AG09309 (cell line): Measurements from ENCODE around the gene TDRD7.
A peak's percentile ranks its signal among the peaks of the same experiment; 100 is the strongest.

Source experiments
- DNase-seq: peaks from one replicate; pipeline ENCODE4 v3.0.0-alpha.2; 2010; ENCODE audit warnings: low read depth
- H3K4me3 ChIP-seq: 2 replicates; pipeline ENCODE4 v1.5.1; 2011; ENCODE audit warnings: mild to moderate bottlenecking, low read depth, low read length, moderate library complexity; ENCODE audit not compliant: control insufficient read depth
- CTCF ChIP-seq: IDR thresholded peaks from 2 replicates; pipeline ENCODE4 v1.5.1; 2011; ENCODE audit warnings: mild to moderate bottlenecking, low read depth, low read length, inconsistent platforms; ENCODE audit not compliant: insufficient read depth, control insufficient read depth; ENCODE audit errors: missing control alignments

The TDRD7 gene

GRCh38 chr9:97525451-97525850, 113.6 kb downstream of the TDRD7 start:
- H3K4me3 ChIP-seq, result no peak overlapping the region
- TF ChIP-seq CTCF, result no peak
- peak; percentile 41 for DNase-seq

- TF ChIP-seq CTCF, result no peak
- DNase-seq, result no peak
- H3K4me3 ChIP-seq, result no peak overlapping the region
Measured at GRCh38 chr9:97526895-97527575, 115.1 kb downstream of the TDRD7 start.

GRCh38 chr9:97527626-97528528, 116.0 kb downstream of the TDRD7 start:
- DNase-seq, result no peak
- no peak for TF ChIP-seq CTCF
- H3K4me3 ChIP-seq, result no peak overlapping the region

GRCh38 chr9:97528529-97529230, 116.8 kb downstream of the TDRD7 start:
- no peak overlapping the region for H3K4me3 ChIP-seq
- TF ChIP-seq CTCF, result no peak
- DNase-seq, result no peak

GRCh38 chr9:97529363-97530076, 117.6 kb downstream of the TDRD7 start:
- no peak for TF ChIP-seq CTCF
- no peak overlapping the region for H3K4me3 ChIP-seq
- no peak for DNase-seq

GRCh38 chr9:97531888-97532376, 120.0 kb downstream of the TDRD7 start:
- no peak for DNase-seq
- no peak for TF ChIP-seq CTCF
- H3K4me3 ChIP-seq, result no peak overlapping the region
